NB4 (cell line): ENCODE results near the gene KASH5.
A peak's percentile ranks its signal among the peaks of the same experiment; 100 is the strongest.

Source experiments
- CTCF ChIP-seq: IDR thresholded peaks from one replicate; pipeline ENCODE4 v1.5.1; 2012; ENCODE audit warnings: low read depth, low read length
- MAX ChIP-seq: IDR thresholded peaks from 2 replicates; pipeline ENCODE4 v1.6.1; 2011; ENCODE audit warnings: low read depth, low read length
- POLR2A ChIP-seq: IDR thresholded peaks from 2 replicates; pipeline ENCODE4 v1.6.1; 2011; ENCODE audit warnings: mild to moderate bottlenecking; ENCODE audit not compliant: insufficient read length; ENCODE audit errors: extremely low read depth

GRCh38 chr19:49443366-49444099 is 55.5 kb downstream of the KASH5 start:
- TF ChIP-seq CTCF (peak; percentile 84), POLR2A (no peak), MAX (peak; percentile 64)
